ENCODE results near the gene CA12.

Gene CA12

DNA sequence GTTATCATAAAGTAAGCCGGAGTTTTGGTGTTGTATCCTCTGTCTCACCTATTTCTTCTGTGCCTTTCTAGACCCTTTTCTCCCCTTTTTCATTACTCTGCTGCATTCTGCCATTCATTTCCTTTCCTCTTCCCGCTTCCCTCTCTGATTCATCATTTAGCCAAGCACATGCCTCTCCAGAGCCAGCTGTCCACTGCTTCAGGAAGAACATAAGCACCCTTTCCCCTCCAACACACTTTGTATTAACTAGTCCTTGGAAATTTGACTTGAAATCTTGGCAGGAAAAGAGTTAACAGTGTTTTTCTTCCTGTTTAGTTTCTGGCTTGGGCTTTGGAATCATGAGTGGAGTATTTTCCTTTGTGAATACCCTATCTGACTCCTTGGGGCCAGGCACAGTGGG lies 94.5 kb downstream of the CA12 start:
- Histone ChIP-seq H3K9ac (ENCODE audit: low read length in 2 of 2) (no peak overlapping the region), H3K27me3 (ENCODE audit: control insufficient read depth in 1 of 2, insufficient read depth in 2 of 2, low read length in 2 of 2) (no peaks in the 10 kb centered on the region), H3K4me3 (ENCODE audit: low read length in 2 of 2) (no peak overlapping the region), H3K27ac (ENCODE audit: low read length) (no peak overlapping the region), H3K4me1 (ENCODE audit: control insufficient read depth, insufficient read depth, low read length) (peaks cover 3% of the 10 kb centered on the region), H3K9me3 (ENCODE audit: control insufficient read depth in 2 of 2, low read length in 2 of 2) (no peaks in the 10 kb centered on the region), H3K36me3 (ENCODE audit: control insufficient read depth in 2 of 2, insufficient read depth in 2 of 2, low read length in 2 of 2) (peaks cover 6 to 17% of the 10 kb centered on the region in 2 donors)

DNA sequence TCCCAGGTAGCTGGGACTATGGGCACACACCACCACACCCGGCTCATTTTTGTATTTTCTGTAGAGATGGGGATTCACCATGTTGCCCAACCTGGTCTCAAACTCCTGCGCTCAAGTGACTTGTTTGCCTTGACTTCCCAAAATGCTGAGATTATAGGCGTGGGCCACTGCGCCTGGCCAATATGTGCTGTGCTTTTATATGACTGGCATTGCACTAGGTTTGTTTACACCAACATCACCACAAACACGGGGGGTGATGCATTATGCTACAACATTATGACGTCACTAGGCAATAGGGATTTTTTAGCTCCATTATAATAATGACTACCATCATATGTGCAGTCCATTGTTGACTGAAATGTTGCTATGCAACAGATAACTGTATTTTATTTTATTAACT lies 97.3 kb downstream of the CA12 start:
- Histone ChIP-seq H3K27me3 (ENCODE audit: control insufficient read depth in 1 of 2, insufficient read depth in 2 of 2, low read length in 2 of 2) (no peaks in the 10 kb centered on the region), H3K9ac (ENCODE audit: low read length in 2 of 2) (no peak overlapping the region), H3K9me3 (ENCODE audit: control insufficient read depth in 2 of 2, low read length in 2 of 2) (no peaks in the 10 kb centered on the region), H3K27ac (ENCODE audit: low read length) (no peak overlapping the region), H3K4me1 (ENCODE audit: control insufficient read depth, insufficient read depth, low read length) (peaks cover 3% of the 10 kb centered on the region), H3K36me3 (ENCODE audit: control insufficient read depth in 2 of 2, insufficient read depth in 2 of 2, low read length in 2 of 2) (peaks cover 6 to 17% of the 10 kb centered on the region in 2 donors), H3K4me3 (ENCODE audit: low read length in 2 of 2) (no peak overlapping the region)

DNA sequence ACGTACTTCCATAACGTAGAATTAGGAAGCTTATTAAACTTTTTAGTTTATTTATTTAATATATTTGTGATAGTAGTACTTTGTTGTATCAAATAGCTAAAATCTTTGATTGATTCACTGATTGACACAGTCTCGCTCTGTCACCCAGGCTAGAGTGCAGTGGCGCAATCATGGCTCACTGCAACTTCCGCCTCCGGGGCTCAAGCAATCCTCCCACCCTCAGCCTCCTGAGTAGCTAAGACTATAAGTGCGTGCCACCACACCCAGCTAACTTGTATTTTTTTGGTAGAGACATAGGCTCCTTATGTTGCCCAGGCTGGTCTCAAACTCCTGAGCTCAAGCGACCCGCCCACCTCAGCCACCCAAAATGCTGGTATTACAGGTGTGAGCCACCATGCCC lies 98.5 kb downstream of the CA12 start:
- Histone ChIP-seq H3K4me3 (ENCODE audit: low read length in 2 of 2) (no peak overlapping the region), H3K9ac (ENCODE audit: low read length in 2 of 2) (no peak overlapping the region), H3K36me3 (ENCODE audit: control insufficient read depth in 2 of 2, insufficient read depth in 2 of 2, low read length in 2 of 2) (peaks cover 6 to 17% of the 10 kb centered on the region in 2 donors), H3K27me3 (ENCODE audit: control insufficient read depth in 1 of 2, insufficient read depth in 2 of 2, low read length in 2 of 2) (no peaks in the 10 kb centered on the region), H3K9me3 (ENCODE audit: control insufficient read depth in 2 of 2, low read length in 2 of 2) (no peaks in the 10 kb centered on the region), H3K27ac (ENCODE audit: low read length) (no peak overlapping the region), H3K4me1 (ENCODE audit: control insufficient read depth, insufficient read depth, low read length) (peaks cover 4% of the 10 kb centered on the region)

DNA sequence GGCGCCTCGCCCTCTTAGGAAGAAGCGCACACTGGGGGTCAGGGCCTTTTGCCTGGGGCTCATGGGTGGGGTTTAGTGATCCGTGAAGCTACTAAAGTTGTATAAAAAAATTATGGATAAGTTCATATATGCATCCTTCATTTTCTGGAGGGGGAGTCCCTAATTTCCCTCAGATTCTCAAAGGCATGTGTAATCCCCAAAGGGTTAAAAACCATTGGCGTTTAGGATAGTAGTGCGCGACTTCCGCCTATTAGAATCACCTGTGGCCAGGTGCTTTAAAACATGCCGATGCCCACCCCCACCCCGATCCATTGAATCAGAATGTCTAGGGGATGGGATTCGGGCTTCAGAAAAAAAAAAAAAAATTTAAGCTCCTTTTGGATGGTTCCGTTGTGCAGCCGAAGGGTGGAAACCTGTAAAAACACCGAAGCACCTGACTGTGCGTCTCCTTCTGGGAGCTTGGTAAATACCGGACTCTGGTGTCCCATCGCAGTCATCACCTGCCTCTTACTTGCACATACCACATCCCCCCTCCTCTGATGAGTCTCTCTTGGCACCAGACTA lies 103.7 kb downstream of the CA12 start:
- peak overlapping the region; percentile 79 for H3K27ac ChIP-seq (ENCODE audit: low read length)
- no peaks in the 10 kb centered on the region for H3K9me3 ChIP-seq (ENCODE audit: control insufficient read depth in 2 of 2, low read length in 2 of 2)
- H3K4me1 ChIP-seq (ENCODE audit: control insufficient read depth, insufficient read depth, low read length) = peaks cover 6% of the 10 kb centered on the region
- H3K4me3 ChIP-seq (ENCODE audit: low read length in 2 of 2) = peak overlapping the region; percentile 84 to 91
- peak overlapping the region; percentile 84 to 87 for H3K9ac ChIP-seq (ENCODE audit: low read length in 2 of 2)
- no peaks in the 10 kb centered on the region for H3K27me3 ChIP-seq (ENCODE audit: control insufficient read depth in 1 of 2, insufficient read depth in 2 of 2, low read length in 2 of 2)
- peaks cover 0 to 2% of the 10 kb centered on the region in 2 donors for H3K36me3 ChIP-seq (ENCODE audit: control insufficient read depth in 2 of 2, insufficient read depth in 2 of 2, low read length in 2 of 2)

DNA sequence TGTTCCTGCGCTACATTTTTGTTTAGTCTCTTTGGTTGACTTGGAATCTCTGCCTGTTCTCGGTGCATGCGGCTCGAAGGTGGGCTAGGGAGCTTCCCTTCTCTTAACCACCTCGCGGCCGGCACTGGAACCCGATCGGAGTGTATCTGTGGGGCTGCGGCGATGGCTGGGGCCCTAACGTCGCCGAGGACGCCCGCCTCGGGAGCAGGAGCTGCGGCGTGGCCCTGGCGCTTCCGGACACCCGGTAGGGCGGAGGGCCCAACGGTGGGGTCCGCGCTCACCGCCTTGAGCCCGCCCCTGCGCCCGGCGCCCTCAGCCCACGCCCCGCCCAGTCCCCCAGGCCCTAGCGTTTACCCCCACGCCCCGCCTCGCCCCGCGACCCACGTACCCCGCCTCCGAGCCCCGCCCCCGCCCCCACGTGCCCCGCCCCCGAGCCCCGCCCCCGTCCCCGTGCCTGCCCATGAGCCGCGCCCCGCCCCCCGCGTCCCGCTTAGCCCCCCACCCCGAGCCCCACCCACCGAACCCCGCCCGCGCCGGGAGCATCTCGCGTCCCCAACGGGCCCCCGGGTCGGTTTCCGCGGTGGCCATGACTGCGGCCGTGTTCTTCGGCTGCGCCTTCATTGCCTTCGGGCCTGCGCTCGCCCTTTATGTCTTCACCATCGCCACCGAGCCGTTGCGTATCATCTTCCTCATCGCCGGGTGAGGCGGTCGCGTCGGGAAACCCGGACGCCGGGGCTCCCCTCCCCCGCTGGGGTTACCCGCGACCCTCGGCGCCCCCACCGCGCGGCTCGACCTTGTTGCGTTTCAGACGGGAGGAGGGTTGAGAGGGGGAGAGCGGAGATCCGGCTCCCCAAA lies 104.4 kb downstream of the CA12 start, which contains the start of gene APH1B:
Gene APH1B, plus strand, starts transcription at position 568 of the 855 bp plus-strand sequence. Its CDS starts 19 bp downstream, at position 587.
- H3K4me1 ChIP-seq (ENCODE audit: control insufficient read depth, insufficient read depth, low read length) = peaks cover 6% of the 10 kb centered on the region
- peak within 1 kb of the TSS; percentile 84 to 91 for H3K4me3 ChIP-seq (ENCODE audit: low read length in 2 of 2)
- H3K27ac ChIP-seq (ENCODE audit: low read length) = peak within 1 kb of the TSS; percentile 79
- H3K9me3 ChIP-seq (ENCODE audit: control insufficient read depth in 2 of 2, low read length in 2 of 2) = no peaks in the 10 kb centered on the region
- H3K36me3 ChIP-seq (ENCODE audit: control insufficient read depth in 2 of 2, insufficient read depth in 2 of 2, low read length in 2 of 2) = peaks cover 0 to 2% of the 10 kb centered on the region in 2 donors
- no peaks in the 10 kb centered on the region for H3K27me3 ChIP-seq (ENCODE audit: control insufficient read depth in 1 of 2, insufficient read depth in 2 of 2, low read length in 2 of 2)
- peak within 1 kb of the TSS; percentile 84 to 87 for H3K9ac ChIP-seq (ENCODE audit: low read length in 2 of 2)

DNA sequence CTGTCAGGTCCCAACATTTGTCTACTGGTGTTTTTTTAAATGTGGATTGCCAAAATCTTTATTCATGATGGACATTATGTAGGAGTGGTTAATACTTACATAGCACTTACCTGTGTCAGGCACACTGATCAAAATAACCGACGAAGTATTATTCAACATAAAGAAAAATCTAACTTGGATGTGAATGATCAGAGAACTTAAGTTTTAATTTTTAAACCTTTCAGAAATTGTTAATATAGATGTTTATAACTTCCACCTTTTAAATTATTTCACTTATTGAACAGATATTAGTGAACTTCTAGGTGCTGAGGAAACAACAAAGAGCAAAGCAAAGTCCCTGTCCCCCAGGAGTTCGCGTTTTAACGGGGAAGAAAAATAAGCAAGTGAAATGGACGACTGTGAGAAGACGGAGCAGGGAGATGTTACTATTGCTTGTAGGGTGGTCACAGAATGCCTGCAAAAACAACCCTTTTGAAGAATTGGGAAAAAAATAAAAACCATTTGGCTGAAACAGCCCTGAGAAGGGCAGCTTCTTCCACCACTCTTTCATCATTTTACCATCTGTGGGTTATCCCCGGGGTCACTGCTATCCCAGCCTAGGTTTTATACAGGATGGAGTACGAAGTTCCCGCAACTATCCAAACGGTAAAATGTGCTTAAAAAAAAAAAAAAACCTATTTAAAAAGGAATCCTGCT lies 105.2 kb downstream of the CA12 start:
- H3K9me3 ChIP-seq (ENCODE audit: control insufficient read depth in 2 of 2, low read length in 2 of 2) = no peaks in the 10 kb centered on the region
- peak overlapping the region; percentile 84 to 87 for H3K9ac ChIP-seq (ENCODE audit: low read length in 2 of 2)
- H3K4me1 ChIP-seq (ENCODE audit: control insufficient read depth, insufficient read depth, low read length) = peaks cover 6% of the 10 kb centered on the region
- peak overlapping the region; percentile 78 to 83 for H3K4me3 ChIP-seq (ENCODE audit: low read length in 2 of 2)
- H3K27me3 ChIP-seq (ENCODE audit: control insufficient read depth in 1 of 2, insufficient read depth in 2 of 2, low read length in 2 of 2) = no peaks in the 10 kb centered on the region
- peak overlapping the region; percentile 60 for H3K27ac ChIP-seq (ENCODE audit: low read length)
- no peaks in the 10 kb centered on the region for H3K36me3 ChIP-seq (ENCODE audit: control insufficient read depth in 2 of 2, insufficient read depth in 2 of 2, low read length in 2 of 2)

DNA sequence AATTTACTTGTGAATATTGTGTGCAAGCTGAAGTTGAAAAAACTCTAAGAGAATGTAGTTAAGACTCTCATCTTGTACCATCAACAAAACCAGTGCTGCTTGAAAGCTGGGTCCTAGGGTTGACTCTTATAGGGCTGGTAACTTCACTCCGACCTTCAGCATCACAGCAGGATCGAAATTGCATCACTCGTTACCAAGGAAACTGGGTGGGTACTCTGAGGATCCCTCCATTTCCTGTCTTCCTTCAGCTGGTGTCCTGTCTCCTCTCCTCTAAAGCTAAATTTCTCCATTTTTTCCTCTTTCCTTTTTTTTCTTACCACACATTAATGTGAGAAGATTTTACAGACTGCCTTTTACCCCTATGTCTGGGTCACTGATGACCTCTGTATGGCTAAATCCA lies 107.2 kb downstream of the CA12 start:
- H3K9ac ChIP-seq (ENCODE audit: low read length in 2 of 2) = no peak overlapping the region
- H3K4me3 ChIP-seq (ENCODE audit: low read length in 2 of 2) = no peak overlapping the region
- H3K27me3 ChIP-seq (ENCODE audit: control insufficient read depth in 1 of 2, insufficient read depth in 2 of 2, low read length in 2 of 2) = no peaks in the 10 kb centered on the region
- peaks cover 6% of the 10 kb centered on the region for H3K4me1 ChIP-seq (ENCODE audit: control insufficient read depth, insufficient read depth, low read length)
- H3K27ac ChIP-seq (ENCODE audit: low read length) = no peak overlapping the region
- no peaks in the 10 kb centered on the region for H3K36me3 ChIP-seq (ENCODE audit: control insufficient read depth in 2 of 2, insufficient read depth in 2 of 2, low read length in 2 of 2)
- H3K9me3 ChIP-seq (ENCODE audit: control insufficient read depth in 2 of 2, low read length in 2 of 2) = no peaks in the 10 kb centered on the region

Measured in stomach smooth muscle (tissue), 2 donors.